IPS-15b (cell line): ENCODE results near the gene DHX15.

Source experiments
- H3K27me3 ChIP-seq: one replicate; pipeline ENCODE4 v1.6.1; 2013; ENCODE audit warnings: low read length; ENCODE audit not compliant: control insufficient read depth, insufficient read depth
- H3K36me3 ChIP-seq: one replicate; pipeline ENCODE4 v1.6.1; 2013; ENCODE audit warnings: low read length; ENCODE audit not compliant: control insufficient read depth, insufficient read depth
- H3K4me1 ChIP-seq: one replicate; pipeline ENCODE4 v1.6.1; 2013; ENCODE audit warnings: mild to moderate bottlenecking, low read length; ENCODE audit not compliant: control insufficient read depth, insufficient read depth
- H3K4me3 ChIP-seq: one replicate; pipeline ENCODE4 v1.5.1; 2013; ENCODE audit warnings: low read depth, low read length
- H3K9ac ChIP-seq: one replicate; pipeline ENCODE4 v1.6.1; 2013; ENCODE audit warnings: low read depth, mild to moderate bottlenecking, low read length
- H3K9me3 ChIP-seq: one replicate; pipeline ENCODE4 v1.6.1; 2013; ENCODE audit warnings: mild to moderate bottlenecking, low read length; ENCODE audit not compliant: control insufficient read depth, insufficient read depth

The DHX15 gene

DNA sequence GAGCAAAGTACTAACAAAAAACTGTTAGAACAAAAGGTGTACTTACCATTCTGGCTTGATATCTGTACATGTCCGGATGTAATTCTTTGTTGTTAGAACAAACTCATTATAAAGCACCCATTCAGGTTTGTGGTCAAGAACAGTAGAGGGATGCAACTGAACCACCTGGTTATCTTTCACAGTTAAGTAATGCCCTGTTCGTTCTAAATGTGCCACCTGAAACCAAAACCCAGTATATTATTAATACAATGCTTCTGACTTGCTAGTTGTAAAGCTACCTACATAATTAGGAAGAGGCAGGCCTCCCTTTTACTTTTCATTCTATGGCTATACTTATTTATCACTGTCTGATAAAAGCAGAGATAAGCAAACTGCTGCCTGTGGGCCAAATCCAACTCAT lies 54.8 kb downstream of the DHX15 start:
- H3K36me3 ChIP-seq = peaks cover 6% of the 10 kb centered on the region
- H3K9ac ChIP-seq = no peak overlapping the region
- no peaks in the 10 kb centered on the region for H3K9me3 ChIP-seq

DNA sequence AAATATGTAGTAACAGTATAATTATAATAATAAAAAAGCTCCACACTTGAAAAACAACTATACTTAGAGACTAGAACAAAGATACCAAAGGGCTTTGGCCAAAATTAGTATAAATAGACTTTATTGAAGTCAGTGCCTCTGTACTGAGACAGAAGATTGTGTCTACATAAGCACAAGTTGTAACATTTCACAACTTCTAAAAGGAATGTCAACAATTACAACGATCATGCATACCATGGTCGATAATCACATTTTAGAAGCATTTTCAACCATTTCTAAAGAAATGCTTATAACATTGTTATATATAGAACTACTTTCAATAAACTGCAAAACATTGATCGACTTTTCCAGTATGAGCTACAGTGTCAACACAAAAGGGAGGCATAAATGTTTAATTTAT lies 57.0 kb downstream of the DHX15 start:
- no peaks in the 10 kb centered on the region for H3K9me3 ChIP-seq
- peaks cover 3% of the 10 kb centered on the region for H3K36me3 ChIP-seq
- no peak overlapping the region for H3K9ac ChIP-seq
- H3K27me3 ChIP-seq = no peaks in the 10 kb centered on the region
- H3K4me3 ChIP-seq = no peak overlapping the region
- no peaks in the 10 kb centered on the region for H3K4me1 ChIP-seq

More for the DNA sequence above, 54.8 kb downstream of the DHX15 start:
- Histone ChIP-seq H3K4me1 (no peaks in the 10 kb centered on the region), H3K4me3 (no peak overlapping the region), H3K27me3 (no peaks in the 10 kb centered on the region)

DNA sequence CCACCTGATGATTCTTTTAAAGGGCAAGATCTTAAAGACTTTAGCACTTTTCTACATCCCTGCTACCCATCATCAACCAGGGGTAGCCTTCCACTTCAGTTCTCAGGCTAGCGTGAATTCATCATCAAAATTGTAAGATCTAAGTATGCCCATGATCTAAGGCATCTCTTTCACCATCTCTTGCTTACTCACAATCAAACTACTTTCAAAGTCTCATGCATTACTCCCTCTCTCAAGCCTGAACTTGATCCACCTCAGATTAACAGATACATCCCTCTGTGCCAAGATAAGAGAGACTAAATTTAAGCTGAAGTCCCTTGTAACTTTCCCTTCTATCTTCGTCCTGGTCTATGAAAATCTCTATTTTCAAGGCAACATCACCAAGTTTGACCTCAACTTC lies 62.8 kb downstream of the DHX15 start:
- Histone ChIP-seq H3K9ac (no peak overlapping the region), H3K4me3 (no peak overlapping the region), H3K4me1 (peaks cover 5% of the 10 kb centered on the region), H3K27me3 (no peaks in the 10 kb centered on the region), H3K9me3 (no peaks in the 10 kb centered on the region), H3K36me3 (no peaks in the 10 kb centered on the region)

GRCh38 chr4:24519649-24520048 lies 64.7 kb downstream of the DHX15 start:
- no peaks in the 10 kb centered on the region for H3K9me3 ChIP-seq
- peaks cover 5% of the 10 kb centered on the region for H3K4me1 ChIP-seq
- H3K4me3 ChIP-seq = no peak overlapping the region
- H3K27me3 ChIP-seq = no peaks in the 10 kb centered on the region
- no peaks in the 10 kb centered on the region for H3K36me3 ChIP-seq
- H3K9ac ChIP-seq = no peak overlapping the region

GRCh38 chr4:24517676-24518075 lies 66.7 kb downstream of the DHX15 start:
- H3K36me3 ChIP-seq = no peaks in the 10 kb centered on the region
- H3K27me3 ChIP-seq = no peaks in the 10 kb centered on the region
- no peak overlapping the region for H3K9ac ChIP-seq
- peaks cover 8% of the 10 kb centered on the region for H3K4me1 ChIP-seq
- no peaks in the 10 kb centered on the region for H3K9me3 ChIP-seq
- no peak overlapping the region for H3K4me3 ChIP-seq

DNA sequence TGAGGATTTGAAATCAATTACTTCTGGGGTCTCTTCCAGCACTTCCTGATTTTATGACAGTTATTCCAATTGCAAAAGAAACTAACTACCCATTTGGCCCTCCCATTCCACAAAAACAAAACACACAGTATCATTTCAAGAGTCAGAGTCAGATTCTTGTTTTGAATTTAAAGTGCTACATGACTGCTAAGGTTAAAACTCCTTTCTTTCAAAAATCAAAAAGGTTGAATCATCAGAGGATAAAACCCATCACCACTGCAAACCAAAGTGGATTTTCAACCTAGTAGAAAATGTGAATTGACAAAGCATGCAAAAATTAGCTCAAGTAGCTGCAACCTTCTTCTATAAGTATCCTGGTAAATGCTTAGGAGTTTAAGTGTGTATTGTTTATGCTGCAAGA lies 67.4 kb downstream of the DHX15 start:
- Histone ChIP-seq H3K4me1 (peaks cover 12% of the 10 kb centered on the region), H3K36me3 (no peaks in the 10 kb centered on the region), H3K4me3 (no peak overlapping the region), H3K9ac (no peak overlapping the region), H3K9me3 (no peaks in the 10 kb centered on the region), H3K27me3 (no peaks in the 10 kb centered on the region)

DNA sequence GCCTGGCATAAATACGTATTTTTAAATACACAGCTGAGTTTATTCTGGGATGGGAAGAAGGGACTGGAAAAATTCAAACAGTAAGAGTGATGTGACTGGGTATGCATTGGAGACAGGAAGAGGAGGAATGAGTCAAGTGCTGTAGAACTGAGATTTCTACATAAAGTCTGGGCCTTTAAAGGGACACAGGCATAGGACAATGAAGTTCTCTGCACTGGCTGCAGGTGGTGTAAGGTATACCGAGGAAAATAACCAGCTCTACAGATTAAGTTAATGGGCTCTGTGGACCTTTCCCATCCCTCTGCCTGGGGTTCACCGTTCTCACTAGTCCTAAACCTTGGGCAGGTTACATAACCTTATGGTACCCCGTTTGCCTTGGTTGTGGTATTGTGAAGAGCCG lies 68.7 kb downstream of the DHX15 start:
- Histone ChIP-seq H3K27me3 (no peaks in the 10 kb centered on the region), H3K9me3 (no peaks in the 10 kb centered on the region), H3K4me3 (no peak overlapping the region), H3K4me1 (peaks cover 19% of the 10 kb centered on the region), H3K36me3 (no peaks in the 10 kb centered on the region), H3K9ac (no peak overlapping the region)

DNA sequence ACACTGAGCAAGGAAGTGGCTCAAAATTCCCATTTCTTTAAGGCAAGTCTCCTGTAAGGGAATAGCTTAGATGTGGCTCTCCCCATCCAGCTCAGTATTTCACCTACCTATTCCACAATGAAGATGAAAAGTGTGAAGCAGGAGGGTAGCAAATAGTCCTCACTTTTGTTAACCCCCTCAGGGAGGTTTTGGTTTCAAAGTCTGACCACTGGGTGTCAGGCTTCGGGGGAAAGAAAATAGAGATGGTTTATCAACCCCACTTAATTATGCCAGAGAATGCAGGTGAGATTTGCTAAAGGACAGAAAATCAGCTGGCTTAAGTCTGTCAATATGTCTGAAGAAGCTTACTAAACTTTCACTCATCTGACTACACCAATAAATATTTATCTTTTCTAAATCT lies 69.5 kb downstream of the DHX15 start:
- Histone ChIP-seq H3K9me3 (no peaks in the 10 kb centered on the region), H3K36me3 (no peaks in the 10 kb centered on the region), H3K9ac (no peak overlapping the region), H3K4me3 (no peak overlapping the region), H3K27me3 (no peaks in the 10 kb centered on the region), H3K4me1 (peaks cover 28% of the 10 kb centered on the region)

DNA sequence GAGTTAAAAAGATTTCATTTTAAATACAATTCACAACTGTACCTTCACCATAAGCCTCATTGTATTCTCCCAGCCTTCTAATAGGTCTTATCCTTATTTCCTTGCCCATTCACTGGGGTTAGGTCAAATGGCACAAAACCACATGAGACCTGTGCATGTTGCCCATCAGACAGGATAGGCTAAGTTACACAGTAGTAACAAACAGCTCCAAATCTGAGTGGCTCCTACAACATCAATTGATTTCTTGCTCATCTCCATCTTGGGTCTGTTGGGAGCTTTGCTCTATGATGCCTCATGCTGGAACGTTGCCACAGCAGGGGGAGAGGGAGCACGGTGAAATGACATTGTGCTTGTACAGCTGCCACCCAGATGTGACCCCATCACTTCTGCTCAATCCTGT lies 70.6 kb downstream of the DHX15 start:
- Histone ChIP-seq H3K36me3 (peaks cover 2% of the 10 kb centered on the region), H3K9me3 (no peaks in the 10 kb centered on the region)

GRCh38 chr4:24511371-24512063 lies 72.8 kb downstream of the DHX15 start:
- H3K36me3 ChIP-seq = peaks cover 20% of the 10 kb centered on the region
- no peaks in the 10 kb centered on the region for H3K27me3 ChIP-seq
- H3K9me3 ChIP-seq = no peaks in the 10 kb centered on the region
- H3K9ac ChIP-seq = no peak overlapping the region
- H3K4me3 ChIP-seq = no peak overlapping the region
- peaks cover 37% of the 10 kb centered on the region for H3K4me1 ChIP-seq

More for the DNA sequence above, 70.6 kb downstream of the DHX15 start:
- Histone ChIP-seq H3K4me1 (peaks cover 33% of the 10 kb centered on the region), H3K27me3 (no peaks in the 10 kb centered on the region), H3K9ac (no peak overlapping the region), H3K4me3 (no peak overlapping the region)

DNA sequence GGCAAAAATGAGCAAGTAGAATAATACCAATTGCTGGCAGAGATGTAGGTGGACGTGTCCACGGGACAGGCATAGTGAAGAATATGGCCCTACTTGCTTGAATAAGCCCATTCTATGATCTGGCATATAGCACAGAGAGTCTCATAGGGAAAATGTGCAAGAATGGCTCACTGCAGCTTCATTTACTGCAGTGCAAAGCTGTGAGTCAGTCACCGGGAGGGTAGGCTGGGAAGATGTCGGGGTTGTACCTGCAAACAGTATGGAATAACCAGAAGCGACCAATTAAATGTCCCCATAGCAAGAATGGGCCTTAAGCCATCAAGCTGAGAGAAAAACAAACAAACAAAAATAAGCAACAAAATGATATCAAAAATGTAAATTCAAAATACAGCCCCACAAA lies 74.3 kb downstream of the DHX15 start:
- no peaks in the 10 kb centered on the region for H3K9me3 ChIP-seq
- peaks cover 20% of the 10 kb centered on the region for H3K36me3 ChIP-seq
- no peak overlapping the region for H3K4me3 ChIP-seq
- H3K27me3 ChIP-seq = no peaks in the 10 kb centered on the region
- H3K9ac ChIP-seq = no peak overlapping the region
- H3K4me1 ChIP-seq = peaks cover 37% of the 10 kb centered on the region

DNA sequence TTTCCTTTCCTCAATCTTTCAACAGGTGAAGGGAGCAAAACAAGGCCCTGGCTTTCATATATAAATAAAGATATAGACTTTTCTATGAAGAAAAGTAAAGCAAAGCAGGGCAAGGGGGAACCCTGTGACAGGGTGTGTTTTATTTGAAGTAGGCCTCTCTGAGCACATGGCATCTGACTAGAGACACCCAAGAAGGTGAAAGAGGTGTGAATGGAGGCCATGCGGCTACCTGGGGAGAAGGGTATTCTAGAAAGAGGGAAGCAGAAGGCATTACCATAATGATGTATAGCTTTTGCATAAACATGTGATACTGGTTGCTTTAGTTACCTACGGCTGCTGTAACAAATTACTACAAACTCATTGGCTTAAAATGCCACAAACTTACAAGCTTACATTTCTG lies 75.8 kb downstream of the DHX15 start:
- peaks cover 23% of the 10 kb centered on the region for H3K36me3 ChIP-seq
- H3K4me1 ChIP-seq = peaks cover 37% of the 10 kb centered on the region
- no peak overlapping the region for H3K4me3 ChIP-seq
- H3K9ac ChIP-seq = no peak overlapping the region
- H3K9me3 ChIP-seq = no peaks in the 10 kb centered on the region
- H3K27me3 ChIP-seq = no peaks in the 10 kb centered on the region
